Breast epithelium (tissue), 3 donors: Measurements from ENCODE around the gene TXNDC15.

Experiments
- POLR2A ChIP-seq: fragments of 450-650 bp; IDR thresholded peaks from one replicate; pipeline ENCODE4 v1.6.1; 2016; ENCODE audit warnings: antibody characterized with exemption, mild to moderate bottlenecking, moderate library complexity
- POLR2AphosphoS5 ChIP-seq, 3 donors: sonication (generic); formaldehyde crosslinking; IDR thresholded peaks; one replicate each; pipeline ENCODE4 v1.6.1; 2017; ENCODE audit warnings: antibody characterized with exemption in 3 of 3
- TF ChIP-seq, protein P1 (sequence below), 3 donors: fragments of 450-650 bp; IDR thresholded peaks; one replicate each; pipeline ENCODE4 v1.5.1; 2016 to 2017; ENCODE audit warnings: antibody characterized with exemption in 3 of 3, mild to moderate bottlenecking in 3 of 3, moderate library complexity in 3 of 3

DNA sequence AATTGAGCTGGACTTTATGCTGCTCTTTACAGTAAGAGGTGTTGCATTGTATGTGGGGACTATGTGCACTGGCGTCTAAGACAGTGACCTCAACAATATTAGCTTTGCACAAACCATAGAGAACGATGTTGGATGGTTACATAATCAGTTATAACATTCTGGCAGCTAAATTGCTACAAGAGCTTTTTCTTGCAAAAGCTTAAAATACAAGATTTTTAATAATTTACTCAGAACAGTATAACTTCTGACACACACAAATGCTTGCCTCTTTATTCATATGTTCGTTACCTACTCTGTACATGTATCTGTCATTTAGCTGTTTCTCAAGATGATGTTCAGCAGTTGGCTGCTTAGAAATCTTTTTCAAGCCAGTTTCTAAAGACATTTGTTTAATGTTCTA is 16.8 kb upstream of the TXNDC15 start:
- TF ChIP-seq, protein P1, sequence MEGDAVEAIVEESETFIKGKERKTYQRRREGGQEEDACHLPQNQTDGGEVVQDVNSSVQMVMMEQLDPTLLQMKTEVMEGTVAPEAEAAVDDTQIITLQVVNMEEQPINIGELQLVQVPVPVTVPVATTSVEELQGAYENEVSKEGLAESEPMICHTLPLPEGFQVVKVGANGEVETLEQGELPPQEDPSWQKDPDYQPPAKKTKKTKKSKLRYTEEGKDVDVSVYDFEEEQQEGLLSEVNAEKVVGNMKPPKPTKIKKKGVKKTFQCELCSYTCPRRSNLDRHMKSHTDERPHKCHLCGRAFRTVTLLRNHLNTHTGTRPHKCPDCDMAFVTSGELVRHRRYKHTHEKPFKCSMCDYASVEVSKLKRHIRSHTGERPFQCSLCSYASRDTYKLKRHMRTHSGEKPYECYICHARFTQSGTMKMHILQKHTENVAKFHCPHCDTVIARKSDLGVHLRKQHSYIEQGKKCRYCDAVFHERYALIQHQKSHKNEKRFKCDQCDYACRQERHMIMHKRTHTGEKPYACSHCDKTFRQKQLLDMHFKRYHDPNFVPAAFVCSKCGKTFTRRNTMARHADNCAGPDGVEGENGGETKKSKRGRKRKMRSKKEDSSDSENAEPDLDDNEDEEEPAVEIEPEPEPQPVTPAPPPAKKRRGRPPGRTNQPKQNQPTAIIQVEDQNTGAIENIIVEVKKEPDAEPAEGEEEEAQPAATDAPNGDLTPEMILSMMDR (IDR thresholded peaks at IDR 0.05) = no peak
- TF ChIP-seq POLR2AphosphoS5 (IDR thresholded peaks at IDR 0.05) (no peak), POLR2A (no peak)
